ES-I3 (cell line): ENCODE results near the gene GJC1.

Experiments
- H3K36me3 ChIP-seq: 2 replicates; pipeline ENCODE4 v1.6.1; 2013; ENCODE audit warnings: mild to moderate bottlenecking, low read length, control low read depth, moderate library complexity; ENCODE audit not compliant: insufficient read depth
- H3K4me1 ChIP-seq: 2 replicates; pipeline ENCODE4 v1.6.1; 2013; ENCODE audit warnings: mild to moderate bottlenecking, control low read depth, low read length; ENCODE audit not compliant: insufficient read depth
- H3K9ac ChIP-seq: 2 replicates; pipeline ENCODE4 v1.6.1; 2013; ENCODE audit warnings: low read depth, mild to moderate bottlenecking, low read length, moderate library complexity
- H3K9me3 ChIP-seq: 2 replicates; pipeline ENCODE4 v1.6.1; 2013; ENCODE audit warnings: mild to moderate bottlenecking, low read length, moderate library complexity; ENCODE audit not compliant: control insufficient read depth, insufficient read depth

Gene GJC1

GRCh38 chr17:44854192-44854591 lies 24.1 kb upstream of the GJC1 start:
- peaks cover 61% of the 10 kb centered on the region for H3K36me3 ChIP-seq
- H3K9me3 ChIP-seq, result no peaks in the 10 kb centered on the region
- H3K9ac ChIP-seq, result no peak overlapping the region
- H3K4me1 ChIP-seq, result no peaks in the 10 kb centered on the region

GRCh38 chr17:44850612-44851011 lies 20.5 kb upstream of the GJC1 start:
- H3K36me3 ChIP-seq, result peaks cover 37% of the 10 kb centered on the region
- H3K4me1 ChIP-seq, result no peaks in the 10 kb centered on the region
- H3K9ac ChIP-seq, result no peak overlapping the region
- H3K9me3 ChIP-seq, result no peaks in the 10 kb centered on the region

GRCh38 chr17:44850025-44850424 lies 19.9 kb upstream of the GJC1 start:
- Histone ChIP-seq H3K36me3 (peaks cover 33% of the 10 kb centered on the region), H3K4me1 (no peaks in the 10 kb centered on the region), H3K9me3 (no peaks in the 10 kb centered on the region), H3K9ac (no peak overlapping the region)

- Histone ChIP-seq H3K4me1 (peaks cover 7% of the 10 kb centered on the region), H3K36me3 (peaks cover 23% of the 10 kb centered on the region), H3K9ac (no peak overlapping the region), H3K9me3 (no peaks in the 10 kb centered on the region)
These were observed 18.9 kb upstream of the GJC1 start for GRCh38 chr17:44848961-44849489.

- peaks cover 13% of the 10 kb centered on the region for H3K4me1 ChIP-seq
- H3K9ac ChIP-seq, result no peak overlapping the region
- H3K36me3 ChIP-seq, result peaks cover 16% of the 10 kb centered on the region
- no peaks in the 10 kb centered on the region for H3K9me3 ChIP-seq
These were observed 18.2 kb upstream of the GJC1 start for GRCh38 chr17:44848257-44848795.

GRCh38 chr17:44847586-44847985 lies 17.5 kb upstream of the GJC1 start, which contains the start of gene HIGD1B:
HIGD1B (plus strand) TSS chr17:44847883; CDS start chr17:44848153, 270 bp downstream.
- Histone ChIP-seq H3K9ac (no peak within 1 kb of the TSS), H3K4me1 (peaks cover 21% of the 10 kb centered on the region), H3K36me3 (peaks cover 13% of the 10 kb centered on the region), H3K9me3 (no peaks in the 10 kb centered on the region)

- H3K4me1 ChIP-seq, result peaks cover 29% of the 10 kb centered on the region
- H3K9ac ChIP-seq, result no peak overlapping the region
- peaks cover 7% of the 10 kb centered on the region for H3K36me3 ChIP-seq
These were observed 16.1 kb upstream of the GJC1 start for GRCh38 chr17:44846206-44846605.

GRCh38 chr17:44844390-44844830 lies 14.3 kb upstream of the GJC1 start:
- peaks cover 29% of the 10 kb centered on the region for H3K4me1 ChIP-seq
- no peaks in the 10 kb centered on the region for H3K9me3 ChIP-seq
- H3K36me3 ChIP-seq, result peaks cover 4% of the 10 kb centered on the region; the same call in 1 of the 2 replicates
- no peak overlapping the region for H3K9ac ChIP-seq

More at GRCh38 chr17:44846206-44846605, 16.1 kb upstream of the GJC1 start:
- H3K9me3 ChIP-seq, result no peaks in the 10 kb centered on the region

- Histone ChIP-seq H3K9ac (peak overlapping the region; percentile 28), H3K36me3 (peaks cover 4% of the 10 kb centered on the region; the same call in 1 of the 2 replicates), H3K9me3 (no peaks in the 10 kb centered on the region), H3K4me1 (peaks cover 29% of the 10 kb centered on the region)
These were observed 12.7 kb upstream of the GJC1 start for GRCh38 chr17:44842748-44843147.

- Histone ChIP-seq H3K9me3 (no peaks in the 10 kb centered on the region), H3K9ac (no peak overlapping the region), H3K4me1 (peaks cover 29% of the 10 kb centered on the region), H3K36me3 (peaks cover 4% of the 10 kb centered on the region; the same call in 1 of the 2 replicates)
These were observed 10.8 kb upstream of the GJC1 start for GRCh38 chr17:44840936-44841335.

- Histone ChIP-seq H3K9me3 (no peaks in the 10 kb centered on the region), H3K9ac (no peak overlapping the region), H3K36me3 (peaks cover 4% of the 10 kb centered on the region; the same call in 1 of the 2 replicates), H3K4me1 (peaks cover 29% of the 10 kb centered on the region)
These were observed 10.2 kb upstream of the GJC1 start for GRCh38 chr17:44840274-44840673.

- peaks cover 4% of the 10 kb centered on the region; the same call in 1 of the 2 replicates for H3K36me3 ChIP-seq
- H3K9ac ChIP-seq, result no peak overlapping the region
- peaks cover 13% of the 10 kb centered on the region; the same call in 1 of the 2 replicates for H3K4me1 ChIP-seq
- no peaks in the 10 kb centered on the region for H3K9me3 ChIP-seq
These were observed 7.1 kb upstream of the GJC1 start for GRCh38 chr17:44837196-44837595.

GRCh38 chr17:44832805-44833204 lies 2.7 kb upstream of the GJC1 start:
- H3K9me3 ChIP-seq, result no peaks in the 10 kb centered on the region
- no peaks in the 10 kb centered on the region for H3K36me3 ChIP-seq
- H3K4me1 ChIP-seq, result peaks cover 17% of the 10 kb centered on the region; the same call in 1 of the 2 replicates
- H3K9ac ChIP-seq, result no peak overlapping the region

- Histone ChIP-seq H3K4me1 (peaks cover 22% of the 10 kb centered on the region), H3K9ac (peak overlapping the region; percentile 81), H3K9me3 (no peaks in the 10 kb centered on the region), H3K36me3 (no peaks in the 10 kb centered on the region)
These were observed 1.3 kb upstream of the GJC1 start for GRCh38 chr17:44831371-44831770.
